Activated T-helper 1 cell treated with anti-CD3 and anti-CD28 coated beads, Interleukin-12 subunit alpha, Interleukin-12 subunit beta, Interleukin-2, Interleukin-4 antibody, amounts not matched to agents 30 ng/mL and 10 ng/mL and 1 ng/mL, durations not matched to agents 14 hours and 24 hours and 36 hours (primary cell): Measurements from ENCODE around the gene MRPL38. TPM values are rescaled to one million over a fixed set of nuclear protein-coding genes. Genes with fewer than 3 reads are reported as not detected.

Source experiments
- DNase-seq: peaks from one replicate; pipeline ENCODE4 v3.0.0; 2021; ENCODE audit warnings: low spot score
- H3K27ac Mint-ChIP-seq: one replicate; pipeline ENCODE4 v1.8.0; 2021; ENCODE audit warnings: mild to moderate bottlenecking, mixed read lengths
- H3K27me3 Mint-ChIP-seq: one replicate; pipeline ENCODE4 v1.8.0; 2022; ENCODE audit warnings: mild to moderate bottlenecking, moderate library complexity, mixed read lengths; ENCODE audit not compliant: insufficient read depth
- H3K36me3 Mint-ChIP-seq: one replicate; pipeline ENCODE4 v1.8.0; 2021; ENCODE audit warnings: low read depth, mixed read lengths
- H3K4me1 Mint-ChIP-seq: one replicate; pipeline ENCODE4 v1.8.0; 2021; ENCODE audit warnings: low read depth, mixed read lengths
- H3K4me3 Mint-ChIP-seq: one replicate; pipeline ENCODE4 v1.8.0; 2021; ENCODE audit warnings: mild to moderate bottlenecking, moderate library complexity, mixed read lengths
- H3K9me3 Mint-ChIP-seq: one replicate; pipeline ENCODE4 v1.8.0; 2021; ENCODE audit warnings: mixed read lengths
- intact Hi-C: fragments of 100-400 bp; cut with micrococcal nuclease; formaldehyde crosslinking; loops from one replicate; pipeline ENCODE4 v1.15.1; 2024
- total RNA-seq: library from RNA; stranded (reverse); gene quantifications from 2 replicates; pipeline ENCODE4 v1.2.3, GENCODE V29; 2022

The MRPL38 gene
- total RNA-seq, 1 donor from 2014 or later, result 160 TPM

- H3K9me3 Mint-ChIP-seq, result no peaks in the 10 kb centered on the region
- no peaks in the 10 kb centered on the region for H3K4me1 Mint-ChIP-seq
- intact Hi-C loops, result no loop called here
- H3K36me3 Mint-ChIP-seq, result no peaks in the 10 kb centered on the region
- no peak overlapping the region for H3K27ac Mint-ChIP-seq
- no peak overlapping the region for H3K4me3 Mint-ChIP-seq
- DNase-seq, result no peak
- no peaks in the 10 kb centered on the region for H3K27me3 Mint-ChIP-seq
Measured at GRCh38 chr17:75914643-75915267, 10.1 kb upstream of the MRPL38 start.

- H3K4me3 Mint-ChIP-seq, result no peak overlapping the region
Measured at GRCh38 chr17:75913537-75914210, 9.0 kb upstream of the MRPL38 start.

GRCh38 chr17:75910699-75911098, 6.0 kb upstream of the MRPL38 start:
- intact Hi-C loops, result no loop called here
- Mint-ChIP-seq H3K27ac (no peak overlapping the region), H3K27me3 (no peaks in the 10 kb centered on the region), H3K9me3 (no peaks in the 10 kb centered on the region), H3K4me1 (peaks cover 8% of the 10 kb centered on the region), H3K36me3 (no peaks in the 10 kb centered on the region), H3K4me3 (no peak overlapping the region)
- no peak for DNase-seq

More at GRCh38 chr17:75913537-75914210, 9.0 kb upstream of the MRPL38 start:
- intact Hi-C loops, result no loop called here
- no peaks in the 10 kb centered on the region for H3K27me3 Mint-ChIP-seq
- H3K36me3 Mint-ChIP-seq, result no peaks in the 10 kb centered on the region
- H3K4me1 Mint-ChIP-seq, result no peaks in the 10 kb centered on the region
- no peak overlapping the region for H3K27ac Mint-ChIP-seq
- DNase-seq, result no peak
- no peaks in the 10 kb centered on the region for H3K9me3 Mint-ChIP-seq

GRCh38 chr17:75909812-75910274, 5.2 kb upstream of the MRPL38 start:
- H3K9me3 Mint-ChIP-seq, result no peaks in the 10 kb centered on the region
- H3K4me1 Mint-ChIP-seq, result peaks cover 8% of the 10 kb centered on the region
- no peak overlapping the region for H3K4me3 Mint-ChIP-seq
- H3K27me3 Mint-ChIP-seq, result no peaks in the 10 kb centered on the region
- H3K36me3 Mint-ChIP-seq, result no peaks in the 10 kb centered on the region
- H3K27ac Mint-ChIP-seq, result no peak overlapping the region
- intact Hi-C loops, result loop anchor here (10.0 kb wide), 1 partner anchor 365 kb away; no protein-coding TSS in a partner anchor
- no peak for DNase-seq

GRCh38 chr17:75909051-75909811, 4.5 kb upstream of the MRPL38 start:
- Mint-ChIP-seq H3K36me3 (no peaks in the 10 kb centered on the region), H3K4me1 (peaks cover 8% of the 10 kb centered on the region), H3K27me3 (no peaks in the 10 kb centered on the region), H3K9me3 (no peaks in the 10 kb centered on the region), H3K27ac (no peak overlapping the region), H3K4me3 (no peak overlapping the region)
- intact Hi-C loops, result loop anchor here (10.0 kb wide), 1 partner anchor 366 kb away; no protein-coding TSS in a partner anchor
- no peak for DNase-seq

GRCh38 chr17:75908201-75908600, 3.5 kb upstream of the MRPL38 start:
- no peaks in the 10 kb centered on the region for H3K36me3 Mint-ChIP-seq
- no peaks in the 10 kb centered on the region for H3K9me3 Mint-ChIP-seq
- H3K27ac Mint-ChIP-seq, result no peak overlapping the region
- H3K4me1 Mint-ChIP-seq, result peaks cover 12% of the 10 kb centered on the region
- no peak for DNase-seq
- no peaks in the 10 kb centered on the region for H3K27me3 Mint-ChIP-seq
- H3K4me3 Mint-ChIP-seq, result no peak overlapping the region
- intact Hi-C loops, result loop anchor here (10.0 kb wide), 1 partner anchor 367 kb away; no protein-coding TSS in a partner anchor

GRCh38 chr17:75906143-75906884, 1.6 kb upstream of the MRPL38 start:
- H3K36me3 Mint-ChIP-seq, result peaks cover 2% of the 10 kb centered on the region
- intact Hi-C loops, result loop anchor here (10.0 kb wide), 1 partner anchor 368 kb away; no protein-coding TSS in a partner anchor
- H3K4me3 Mint-ChIP-seq, result peak overlapping the region; percentile 70

GRCh38 chr17:75902406-75902805, 2.3 kb downstream of the MRPL38 start:
- intact Hi-C loops, result loop anchor here (10.0 kb wide), 1 partner anchor 372 kb away; no protein-coding TSS in a partner anchor
- no peaks in the 10 kb centered on the region for H3K27me3 Mint-ChIP-seq
- no peak for DNase-seq
- H3K4me3 Mint-ChIP-seq, result no peak overlapping the region
- H3K9me3 Mint-ChIP-seq, result no peaks in the 10 kb centered on the region
- no peak overlapping the region for H3K27ac Mint-ChIP-seq
- H3K4me1 Mint-ChIP-seq, result peaks cover 16% of the 10 kb centered on the region
- peaks cover 11% of the 10 kb centered on the region for H3K36me3 Mint-ChIP-seq

More at GRCh38 chr17:75906143-75906884, 1.6 kb upstream of the MRPL38 start:
- Mint-ChIP-seq H3K27me3 (no peaks in the 10 kb centered on the region), H3K27ac (peak overlapping the region; percentile 50), H3K4me1 (peaks cover 12% of the 10 kb centered on the region), H3K9me3 (no peaks in the 10 kb centered on the region)
- no peak for DNase-seq

- peaks cover 11% of the 10 kb centered on the region for H3K36me3 Mint-ChIP-seq
- intact Hi-C loops, result loop anchor here (10.0 kb wide), 1 partner anchor 373 kb away; no protein-coding TSS in a partner anchor
- H3K27ac Mint-ChIP-seq, result no peak overlapping the region
- H3K4me3 Mint-ChIP-seq, result no peak overlapping the region
- no peaks in the 10 kb centered on the region for H3K27me3 Mint-ChIP-seq
- no peak for DNase-seq
- H3K9me3 Mint-ChIP-seq, result no peaks in the 10 kb centered on the region
- peaks cover 19% of the 10 kb centered on the region for H3K4me1 Mint-ChIP-seq
Measured at GRCh38 chr17:75901727-75902126, 3.0 kb downstream of the MRPL38 start.

- H3K4me3 Mint-ChIP-seq, result no peak overlapping the region
- intact Hi-C loops, result loop anchor here (10.0 kb wide), 1 partner anchor 374 kb away; no protein-coding TSS in a partner anchor
- H3K9me3 Mint-ChIP-seq, result no peaks in the 10 kb centered on the region
- DNase-seq, result no peak
- no peaks in the 10 kb centered on the region for H3K27me3 Mint-ChIP-seq
- H3K27ac Mint-ChIP-seq, result no peak overlapping the region
- peaks cover 11% of the 10 kb centered on the region for H3K36me3 Mint-ChIP-seq
- H3K4me1 Mint-ChIP-seq, result peaks cover 12% of the 10 kb centered on the region
Measured at GRCh38 chr17:75900691-75901533, 3.8 kb downstream of the MRPL38 start.

- intact Hi-C loops, result loop anchor here (5.0 to 10.0 kb wide), 2 partner anchors 123 to 375 kb away; a partner anchor contains a TSS
- Mint-ChIP-seq H3K36me3 (peaks cover 20% of the 10 kb centered on the region), H3K27ac (no peak overlapping the region)
Measured at GRCh38 chr17:75899767-75900468, 4.8 kb downstream of the MRPL38 start.

More at GRCh38 chr17:75899767-75900468, 4.8 kb downstream of the MRPL38 start:
- Mint-ChIP-seq H3K4me1 (peaks cover 20% of the 10 kb centered on the region), H3K4me3 (no peak overlapping the region), H3K27me3 (no peaks in the 10 kb centered on the region), H3K9me3 (no peaks in the 10 kb centered on the region)
- DNase-seq, result no peak
